Sciatic nerve (tissue), 2 donors: Measurements from ENCODE around the gene PNMA6F. TPM values are rescaled to one million over a fixed set of nuclear protein-coding genes. Genes with fewer than 3 reads are reported as not detected.
"Not testable (repeated sequence)": the region's sequence is repeated elsewhere in the genome, so short reads cannot be mapped to it uniquely, and the experiment has no call there.

Source experiments
- ATAC-seq: fragments of 200-7000 bp; cut with Tn5 transposase; one replicate; pipeline ENCODE4 v1.9.1; 2020; ENCODE audit warnings: mild to moderate bottlenecking, moderate library complexity
- DNase-seq: peaks from one replicate; pipeline ENCODE4 v3.0.0-alpha.2; 2020; ENCODE audit warnings: low spot score
- intact Hi-C: fragments of 100-400 bp; cut with DNase I; formaldehyde crosslinking; loops from one replicate; pipeline ENCODE4 v1.14.2; 2022
- total RNA-seq: library from RNA; stranded (reverse); fragmentation: NEBNext Ultra II Directional; extraction: Animal tissue kit (Norgen Biotek cat#: 25700); gene quantifications from one replicate; pipeline ENCODE4 v1.2.1, GENCODE V29; 2021
- donor health status: DM: no; HTN: no; CAD: no.
- donor health status: DM: no; HTN: no; CAD: no.

PNMA6F gene
- total RNA-seq, 1 donor from 2014 or later = not detected

DNA sequence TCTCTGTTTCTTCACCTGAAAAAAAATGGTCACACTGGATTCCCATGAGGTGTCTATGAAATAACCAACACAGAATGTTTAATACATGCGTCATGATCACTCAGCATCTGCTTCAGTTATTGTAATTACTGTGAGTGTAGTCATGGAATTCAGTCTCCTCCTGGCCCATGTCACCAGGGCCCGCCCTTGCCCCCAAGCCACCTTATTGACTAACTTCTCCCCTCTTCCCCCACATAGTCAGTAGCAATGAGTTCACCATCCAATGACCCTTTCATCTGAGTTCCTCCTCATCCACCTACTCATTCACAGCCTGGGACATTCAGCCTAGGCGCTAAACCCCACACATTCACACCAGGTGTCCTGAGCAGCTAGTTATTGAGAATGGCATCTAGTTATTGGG, 15.6 kb downstream of the PNMA6F start:
- intact Hi-C loops = no loop called here
- ATAC-seq (no peak), DNase-seq (no peak)

DNA sequence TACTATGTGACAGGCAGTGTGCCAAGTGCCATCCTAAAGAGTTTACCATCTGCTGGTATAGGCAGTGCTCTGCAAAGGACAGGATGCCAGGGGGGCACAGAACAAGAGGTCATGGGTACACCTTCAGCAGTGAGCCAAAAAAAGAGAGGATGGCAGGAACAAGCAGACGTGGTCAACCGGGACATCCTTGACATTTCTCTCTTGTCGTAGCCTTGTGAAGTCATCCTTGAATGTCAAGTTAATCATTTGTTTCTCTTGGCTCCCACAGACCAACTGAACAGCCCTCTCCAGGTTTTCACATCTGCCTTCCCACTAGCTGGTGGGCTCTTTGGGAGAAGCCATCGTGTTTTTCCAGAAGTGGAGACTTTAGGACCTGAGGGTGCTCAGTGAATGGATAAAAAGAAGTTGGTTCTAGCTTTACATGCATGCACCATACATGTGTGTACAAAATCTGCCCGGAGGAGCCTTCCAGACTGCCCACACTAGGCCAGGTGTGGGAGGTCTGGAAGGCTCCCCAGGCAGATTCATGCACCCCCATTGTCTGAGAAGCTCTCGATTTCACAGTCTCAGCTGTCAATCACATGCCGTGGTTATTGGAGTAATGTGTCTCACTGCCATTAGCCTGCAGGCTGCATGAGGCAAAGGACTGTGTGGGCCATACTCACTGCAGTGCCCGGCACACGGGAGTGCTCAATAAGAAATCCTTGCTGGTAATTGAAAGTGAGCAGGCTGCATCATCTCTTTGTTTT, 16.4 kb downstream of the PNMA6F start:
- no peak for ATAC-seq
- intact Hi-C loops = no loop called here
- DNase-seq = no peak

- no peak for ATAC-seq
- no peak for DNase-seq
- intact Hi-C loops = no loop called here
Observed at GRCh38 chrX:153303276-153304262, 18.0 kb downstream of the PNMA6F start.

- no peak for ATAC-seq
- no peak for DNase-seq
Observed at GRCh38 chrX:153302796-153303195, 18.8 kb downstream of the PNMA6F start.

DNA sequence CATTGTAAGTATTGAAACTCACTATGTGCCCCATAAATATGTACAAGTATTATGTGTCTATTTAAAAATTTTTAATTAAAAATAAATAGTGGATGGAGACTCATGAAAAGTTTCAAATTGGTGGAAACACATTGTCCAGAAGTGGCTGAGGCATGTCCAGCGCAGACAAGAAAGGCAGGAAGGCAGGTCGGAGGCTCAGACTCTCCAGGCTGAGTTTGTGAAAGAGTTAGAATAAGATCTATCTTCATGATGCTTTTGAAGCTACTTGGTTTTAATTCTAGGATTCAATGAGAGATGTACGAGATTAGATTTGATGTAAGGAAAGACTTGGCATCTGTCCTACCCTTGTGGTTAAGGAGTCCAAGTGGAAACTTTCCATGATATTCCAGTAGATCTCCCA, 19.8 kb downstream of the PNMA6F start:
- DNase-seq (no peak), ATAC-seq (no peak)
- intact Hi-C loops = no loop called here

More at GRCh38 chrX:153302796-153303195, 18.8 kb downstream of the PNMA6F start:
- intact Hi-C loops = no loop called here

- ATAC-seq (no peak), DNase-seq (no peak)
- intact Hi-C loops = no loop called here
Observed at GRCh38 chrX:153299855-153300254, 21.7 kb downstream of the PNMA6F start.

DNA sequence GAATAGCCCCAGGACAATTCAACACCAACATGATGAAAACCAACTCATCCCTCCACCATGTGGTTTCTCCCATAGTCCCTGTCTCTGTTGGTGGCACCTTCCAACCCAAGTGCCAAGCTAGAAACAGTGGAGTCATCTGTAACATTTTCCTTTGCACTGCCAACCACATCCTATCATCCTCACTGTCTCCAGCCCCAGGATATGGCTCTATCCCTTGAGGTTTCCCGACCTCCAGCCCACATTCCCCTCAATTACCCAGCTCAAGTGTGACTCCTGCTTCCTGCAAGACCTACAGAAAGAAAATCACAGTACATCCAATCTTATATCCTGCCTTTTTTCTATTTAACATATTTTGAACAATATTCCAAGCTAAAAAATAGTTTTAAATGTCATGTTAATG, 24.2 kb downstream of the PNMA6F start:
- DNase-seq = no peak
- intact Hi-C loops = no loop called here
- ATAC-seq = no peak

DNA sequence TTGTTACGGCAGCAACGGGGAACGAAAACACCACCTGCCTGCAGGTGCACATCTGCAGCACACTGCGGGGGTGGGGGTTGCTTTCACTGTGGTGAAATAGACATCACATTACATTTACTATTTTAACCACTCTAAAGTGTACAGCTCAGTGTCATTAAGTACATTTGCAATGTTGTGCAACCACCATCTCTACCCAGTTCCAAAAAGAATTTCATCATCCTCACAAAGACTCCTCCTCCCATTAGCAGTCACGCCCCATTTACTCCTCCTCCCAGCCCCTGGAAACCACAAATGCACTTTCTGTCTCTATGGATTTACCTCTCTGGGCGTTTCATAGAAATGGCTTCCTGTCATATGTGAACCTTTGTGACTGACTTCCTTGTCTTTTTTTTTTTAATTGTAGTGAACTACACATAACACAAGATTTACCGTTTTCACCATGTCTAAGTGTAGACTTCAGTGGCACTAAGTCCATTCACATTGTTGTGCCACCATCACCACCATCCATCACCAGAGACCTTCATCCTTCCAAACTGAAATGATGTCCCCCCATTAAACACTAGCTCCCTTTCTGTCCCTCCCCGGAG, 28.0 kb downstream of the PNMA6F start:
- intact Hi-C loops, DNase-seq: not testable (repeated sequence)

GRCh38 chrX:153288807-153289206, 32.8 kb downstream of the PNMA6F start:
- ATAC-seq, DNase-seq, intact Hi-C loops: not testable (repeated sequence)

More for the DNA sequence above, 28.0 kb downstream of the PNMA6F start:
- ATAC-seq = peak; percentile 32

DNA sequence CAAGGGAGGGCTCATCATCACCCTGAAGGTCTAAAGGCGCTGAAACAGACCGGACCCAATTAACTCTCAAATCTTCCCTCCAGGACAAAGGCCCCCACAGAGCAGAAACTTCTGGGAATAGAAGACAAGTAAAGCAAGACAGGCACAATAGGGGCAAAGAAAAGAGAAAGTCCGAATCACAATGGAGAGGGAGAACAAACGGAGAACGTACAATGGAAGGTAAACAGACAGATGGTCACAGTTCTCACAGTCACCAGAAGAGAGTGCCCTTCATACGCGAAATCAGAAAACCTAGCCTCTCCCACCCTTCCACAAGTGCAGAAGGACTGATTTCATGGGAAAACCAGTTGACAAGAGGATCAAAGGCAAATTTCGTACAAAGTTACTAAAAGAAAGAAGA, 35.9 kb downstream of the PNMA6F start:
- intact Hi-C loops, ATAC-seq, DNase-seq: not testable (repeated sequence)

- ATAC-seq, DNase-seq, intact Hi-C loops: not testable (repeated sequence)
Observed at GRCh38 chrX:153283982-153284381, 37.6 kb downstream of the PNMA6F start.

DNA sequence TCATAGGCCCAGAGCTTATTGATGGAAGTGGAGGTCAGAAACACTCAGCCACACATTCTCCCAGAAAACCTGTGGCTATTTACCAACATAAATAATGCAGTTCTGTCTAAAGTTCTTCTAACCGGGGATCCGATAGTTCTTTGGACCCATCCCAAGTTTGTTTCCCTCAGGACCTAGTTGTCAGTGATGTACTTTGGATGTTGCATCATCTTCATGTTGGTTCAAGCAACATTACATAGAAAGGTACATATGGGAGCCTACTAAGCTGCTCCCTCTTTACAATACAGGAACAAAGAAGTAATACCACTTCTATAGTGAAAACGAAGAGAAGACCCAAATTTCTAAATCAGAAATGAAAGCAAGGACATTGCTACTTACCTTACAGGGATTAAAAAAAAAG, 39.8 kb downstream of the PNMA6F start:
- ATAC-seq, intact Hi-C loops, DNase-seq: not testable (repeated sequence)

- intact Hi-C loops, DNase-seq, ATAC-seq: not testable (repeated sequence)
Observed at GRCh38 chrX:153279304-153279703, 42.3 kb downstream of the PNMA6F start.

GRCh38 chrX:153276049-153276448, 45.5 kb downstream of the PNMA6F start:
- intact Hi-C loops, DNase-seq, ATAC-seq: not testable (repeated sequence)

DNA sequence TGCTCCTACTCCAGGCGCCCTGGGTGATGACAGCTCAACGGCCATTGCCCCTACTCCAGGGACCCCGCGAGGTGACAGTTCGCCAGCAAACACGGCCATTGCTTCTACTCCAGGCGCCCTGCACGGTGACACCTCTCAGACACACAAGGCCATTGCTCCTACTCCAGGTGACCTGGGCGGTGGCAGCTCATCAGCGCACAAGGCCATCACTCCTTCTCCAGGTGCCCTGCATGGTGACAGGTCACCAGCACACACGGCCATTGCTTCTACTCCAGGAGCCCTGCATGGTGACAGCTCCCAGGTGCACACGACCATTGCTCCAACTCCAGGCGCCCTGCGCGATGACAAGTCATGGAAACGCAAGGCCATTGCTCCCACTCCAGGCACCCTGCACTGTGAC, 46.1 kb downstream of the PNMA6F start:
- DNase-seq, intact Hi-C loops, ATAC-seq: not testable (repeated sequence)

DNA sequence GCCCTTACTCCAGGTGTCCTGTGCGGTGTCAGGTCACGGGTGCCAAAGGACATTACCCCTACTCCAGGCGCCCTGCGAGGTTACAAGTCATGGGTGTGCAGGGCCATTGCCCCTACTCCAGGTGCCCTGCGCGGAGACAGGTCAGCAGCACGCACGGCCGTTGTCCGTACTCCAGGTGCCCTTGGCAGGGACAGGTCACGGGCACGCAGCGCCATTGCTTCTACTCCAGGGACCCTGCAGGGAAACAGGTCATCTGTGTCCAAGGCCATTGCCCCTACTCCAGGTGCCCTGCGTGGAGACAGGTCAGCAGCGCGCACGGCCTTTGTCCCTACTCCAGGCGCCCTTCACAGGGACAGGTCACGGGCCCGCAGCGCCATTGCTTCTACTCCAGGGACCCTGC, 49.0 kb downstream of the PNMA6F start:
- peak; percentile 12 for ATAC-seq
- intact Hi-C loops, DNase-seq: not testable (repeated sequence)

- intact Hi-C loops, DNase-seq: not testable (repeated sequence)
- peak; percentile 16 for ATAC-seq
Observed at GRCh38 chrX:153272070-153272469, 49.5 kb downstream of the PNMA6F start.
